ENCODE data around the gene DPPA3.
"Not testable (repeated sequence)": the region's sequence is repeated elsewhere in the genome, so short reads cannot be mapped to it uniquely, and the experiment has no call there.

DPPA3 gene

GRCh38 chr12:7711133-7711532 lies at the start of gene DPPA3:
Gene DPPA3, plus strand, starts transcription at chr12:7711433. Its CDS starts 138 bp downstream, at chr12:7711571.
- DNase-seq: no peak

GRCh38 chr12:7661741-7662140 lies 49.5 kb upstream of the DPPA3 start:
- DNase-seq: no peak

GRCh38 chr12:7666595-7666994 lies 44.6 kb upstream of the DPPA3 start:
- no peak for DNase-seq

- DNase-seq: no peak
These were observed 44.1 kb upstream of the DPPA3 start for GRCh38 chr12:7667125-7667524.

GRCh38 chr12:7668171-7668570 lies 43.1 kb upstream of the DPPA3 start:
- no peak for DNase-seq

GRCh38 chr12:7675455-7675854 lies 35.8 kb upstream of the DPPA3 start:
- DNase-seq: not testable (repeated sequence)

GRCh38 chr12:7677432-7677888 lies 33.8 kb upstream of the DPPA3 start:
- DNase-seq: not testable (repeated sequence)

- no peak for DNase-seq
These were observed 32.5 kb upstream of the DPPA3 start for GRCh38 chr12:7678744-7679143.

GRCh38 chr12:7679251-7680045 lies 31.8 kb upstream of the DPPA3 start:
- no peak for DNase-seq

- DNase-seq: no peak
These were observed 29.7 kb upstream of the DPPA3 start for GRCh38 chr12:7681535-7681934.

- DNase-seq: no peak
These were observed 17.4 kb upstream of the DPPA3 start for GRCh38 chr12:7693793-7694192.

- DNase-seq: no peak
These were observed 16.5 kb upstream of the DPPA3 start for GRCh38 chr12:7694556-7695236.

- no peak for DNase-seq
These were observed 16.0 kb upstream of the DPPA3 start for GRCh38 chr12:7695237-7695560.

GRCh38 chr12:7695566-7696197 lies 15.6 kb upstream of the DPPA3 start, which contains the start of gene GDF3:
Gene GDF3, minus strand, starts transcription at chr12:7695775. Its CDS starts 47 bp downstream, at chr12:7695728.
- DNase-seq: no peak

GRCh38 chr12:7705846-7706245 lies 5.4 kb upstream of the DPPA3 start:
- DNase-seq: no peak

GRCh38 chr12:7709969-7710675 lies 1.1 kb upstream of the DPPA3 start:
- no peak for DNase-seq

- no peak for DNase-seq
These were observed 1.7 kb downstream of the DPPA3 start for GRCh38 chr12:7712841-7713442.

GRCh38 chr12:7716381-7716780 lies 5.1 kb downstream of the DPPA3 start:
- DNase-seq: no peak

GRCh38 chr12:7719946-7720730 lies 8.9 kb downstream of the DPPA3 start:
- no peak for DNase-seq

- no peak for DNase-seq
These were observed 12.7 kb downstream of the DPPA3 start for GRCh38 chr12:7723926-7724325.

GRCh38 chr12:7729746-7730145 lies 18.5 kb downstream of the DPPA3 start:
- DNase-seq: no peak

GRCh38 chr12:7730984-7731383 lies 19.8 kb downstream of the DPPA3 start:
- DNase-seq: not testable (repeated sequence)

Data from left hindlimb (tissue), 1 donor.